KMS-11 (cell line): ENCODE measurements around the gene KCNQ4.

Experiments used
- H2AFZ ChIP-seq: fragments of 200-600 bp; sonication (generic); 2 replicates; pipeline ENCODE4 v1.6.1; 2016; ENCODE audit warnings: antibody characterized with exemption, mixed run types, low read depth
- H3K27ac ChIP-seq: fragments of 200-600 bp; sonication (generic); 2 replicates; pipeline ENCODE4 v1.6.1; 2016; ENCODE audit warnings: mild to moderate bottlenecking, mixed run types
- H3K27me3 ChIP-seq: fragments of 200-600 bp; sonication (generic); 2 replicates; pipeline ENCODE4 v1.6.1; 2017; ENCODE audit warnings: mild to moderate bottlenecking, low read depth, mixed run types, moderate library complexity; ENCODE audit not compliant: insufficient read depth
- H3K36me3 ChIP-seq: fragments of 200-600 bp; sonication (generic); 2 replicates; pipeline ENCODE4 v1.6.1; 2017; ENCODE audit warnings: mild to moderate bottlenecking, mixed run types; ENCODE audit not compliant: insufficient read depth
- H3K4me1 ChIP-seq: fragments of 200-600 bp; sonication (generic); 2 replicates; pipeline ENCODE4 v1.6.1; 2016; ENCODE audit warnings: mild to moderate bottlenecking, low read depth, mixed run types; ENCODE audit not compliant: poor library complexity, severe bottlenecking
- H3K4me2 ChIP-seq: fragments of 200-600 bp; sonication (generic); 2 replicates; pipeline ENCODE4 v1.7.0; 2016; ENCODE audit warnings: mild to moderate bottlenecking, mixed run types
- H3K4me3 ChIP-seq: fragments of 200-600 bp; sonication (generic); IDR thresholded peaks from 2 replicates; pipeline ENCODE4 v1.6.1; 2017; ENCODE audit warnings: low read depth, low read length, mixed read lengths; ENCODE audit not compliant: insufficient read depth
- H3K79me2 ChIP-seq: fragments of 200-600 bp; sonication (generic); 2 replicates; pipeline ENCODE4 v1.6.1; 2016; ENCODE audit warnings: low read depth, mixed run types; ENCODE audit not compliant: insufficient read depth
- H3K9ac ChIP-seq: fragments of 200-600 bp; sonication (generic); 2 replicates; pipeline ENCODE4 v1.6.1; 2016; ENCODE audit warnings: mild to moderate bottlenecking, mixed run types
- H4K20me1 ChIP-seq: fragments of 200-600 bp; sonication (generic); 2 replicates; pipeline ENCODE4 v1.6.1; 2016; ENCODE audit warnings: mild to moderate bottlenecking, mixed run types; ENCODE audit not compliant: insufficient read depth
- TF ChIP-seq, protein P1 (sequence below): fragments of 200-600 bp; sonication (generic); conservative IDR thresholded peaks from 2 replicates; pipeline ENCODE4 v1.6.1; 2017; ENCODE audit warnings: low read depth, mild to moderate bottlenecking, antibody characterized with exemption, low read length, moderate library complexity, mixed read lengths

The KCNQ4 gene

DNA sequence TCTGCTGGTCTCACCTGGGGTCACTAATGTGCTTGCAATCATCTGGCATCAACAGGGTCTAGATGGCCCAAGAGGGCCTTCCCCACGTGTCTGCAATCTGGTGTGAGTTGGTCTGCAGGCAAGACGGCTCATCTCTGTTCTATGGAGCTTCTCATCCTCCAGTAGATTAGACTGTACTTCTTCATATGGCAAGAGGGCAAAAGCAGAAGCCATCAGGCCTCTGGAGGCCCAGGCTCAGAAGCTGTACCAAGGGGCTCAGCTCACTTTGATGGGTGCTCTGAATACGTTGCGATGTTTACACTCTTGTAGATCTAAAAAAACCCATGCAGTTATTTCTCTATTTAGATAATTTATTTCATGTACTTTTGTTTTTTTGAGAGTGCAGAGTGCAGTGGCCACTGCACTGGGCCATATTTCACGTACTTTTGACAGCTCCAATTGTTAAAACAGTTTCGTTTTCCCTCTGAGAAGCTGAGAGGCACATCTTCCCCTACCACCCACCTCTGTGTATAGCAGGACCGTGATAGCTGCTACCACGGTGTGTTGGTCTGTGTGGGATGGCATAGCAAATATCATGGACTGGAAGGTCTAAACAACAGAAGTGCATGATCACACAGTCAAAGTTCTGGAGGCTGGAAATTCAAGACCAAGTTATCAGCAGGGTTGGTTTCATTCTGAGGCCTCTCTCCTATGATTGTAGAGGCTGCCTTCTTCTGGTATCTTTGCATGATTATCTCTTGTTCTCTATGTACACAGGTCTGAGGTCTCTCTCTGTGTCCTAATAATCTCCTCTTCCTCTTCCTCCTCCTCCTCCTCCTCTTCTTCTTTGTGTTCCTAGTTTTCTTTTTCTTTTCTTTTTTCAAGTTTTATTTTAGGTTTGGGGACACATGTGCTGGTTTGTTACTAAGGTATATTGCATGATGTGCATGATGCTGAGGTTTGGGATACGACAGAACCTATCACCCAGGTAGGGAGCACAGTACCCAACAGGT lies 61.6 kb downstream of the KCNQ4 start:
- Histone ChIP-seq H3K27me3 (no peaks in the 10 kb centered on the region), H3K79me2 (no peaks in the 10 kb centered on the region), H3K9ac (no peak overlapping the region; the same call in 1 of the 2 replicates), H3K4me1 (peaks cover 22% of the 10 kb centered on the region), H4K20me1 (no peaks in the 10 kb centered on the region), H3K4me2 (peak overlapping the region; percentile 41; the same call in 1 of the 2 replicates), H3K36me3 (no peaks in the 10 kb centered on the region), H2AFZ (no peak overlapping the region), H3K27ac (peak overlapping the region; percentile 41), H3K4me3 (no peak overlapping the region)
- TF ChIP-seq, protein P1, sequence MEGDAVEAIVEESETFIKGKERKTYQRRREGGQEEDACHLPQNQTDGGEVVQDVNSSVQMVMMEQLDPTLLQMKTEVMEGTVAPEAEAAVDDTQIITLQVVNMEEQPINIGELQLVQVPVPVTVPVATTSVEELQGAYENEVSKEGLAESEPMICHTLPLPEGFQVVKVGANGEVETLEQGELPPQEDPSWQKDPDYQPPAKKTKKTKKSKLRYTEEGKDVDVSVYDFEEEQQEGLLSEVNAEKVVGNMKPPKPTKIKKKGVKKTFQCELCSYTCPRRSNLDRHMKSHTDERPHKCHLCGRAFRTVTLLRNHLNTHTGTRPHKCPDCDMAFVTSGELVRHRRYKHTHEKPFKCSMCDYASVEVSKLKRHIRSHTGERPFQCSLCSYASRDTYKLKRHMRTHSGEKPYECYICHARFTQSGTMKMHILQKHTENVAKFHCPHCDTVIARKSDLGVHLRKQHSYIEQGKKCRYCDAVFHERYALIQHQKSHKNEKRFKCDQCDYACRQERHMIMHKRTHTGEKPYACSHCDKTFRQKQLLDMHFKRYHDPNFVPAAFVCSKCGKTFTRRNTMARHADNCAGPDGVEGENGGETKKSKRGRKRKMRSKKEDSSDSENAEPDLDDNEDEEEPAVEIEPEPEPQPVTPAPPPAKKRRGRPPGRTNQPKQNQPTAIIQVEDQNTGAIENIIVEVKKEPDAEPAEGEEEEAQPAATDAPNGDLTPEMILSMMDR: no peak

DNA sequence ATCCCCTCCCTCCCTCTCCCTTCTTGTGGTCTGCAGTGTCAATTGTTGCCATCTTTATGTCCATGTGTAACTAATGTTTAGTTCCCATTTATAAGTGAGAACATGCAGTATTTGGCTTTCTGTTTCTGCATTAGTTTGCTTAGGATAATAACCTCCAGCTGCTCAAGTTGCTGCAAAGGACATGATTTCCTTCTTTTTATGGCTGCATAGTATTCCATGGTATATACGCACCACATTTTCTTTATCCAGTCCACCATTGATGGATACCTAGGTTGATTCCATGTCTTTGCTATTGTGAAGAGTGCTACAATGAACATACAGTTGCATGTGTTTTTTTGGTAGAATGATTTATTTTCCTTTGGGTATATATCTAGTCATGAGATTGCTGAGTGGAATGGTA lies 62.3 kb downstream of the KCNQ4 start:
- Histone ChIP-seq H3K79me2 (no peaks in the 10 kb centered on the region), H3K4me2 (no peak overlapping the region), H3K4me1 (peaks cover 22% of the 10 kb centered on the region), H3K9ac (no peak overlapping the region), H3K27ac (no peak overlapping the region), H3K4me3 (no peak overlapping the region), H3K36me3 (no peaks in the 10 kb centered on the region), H3K27me3 (no peaks in the 10 kb centered on the region), H4K20me1 (no peaks in the 10 kb centered on the region), H2AFZ (no peak overlapping the region)
- TF ChIP-seq, protein P1: no peak

DNA sequence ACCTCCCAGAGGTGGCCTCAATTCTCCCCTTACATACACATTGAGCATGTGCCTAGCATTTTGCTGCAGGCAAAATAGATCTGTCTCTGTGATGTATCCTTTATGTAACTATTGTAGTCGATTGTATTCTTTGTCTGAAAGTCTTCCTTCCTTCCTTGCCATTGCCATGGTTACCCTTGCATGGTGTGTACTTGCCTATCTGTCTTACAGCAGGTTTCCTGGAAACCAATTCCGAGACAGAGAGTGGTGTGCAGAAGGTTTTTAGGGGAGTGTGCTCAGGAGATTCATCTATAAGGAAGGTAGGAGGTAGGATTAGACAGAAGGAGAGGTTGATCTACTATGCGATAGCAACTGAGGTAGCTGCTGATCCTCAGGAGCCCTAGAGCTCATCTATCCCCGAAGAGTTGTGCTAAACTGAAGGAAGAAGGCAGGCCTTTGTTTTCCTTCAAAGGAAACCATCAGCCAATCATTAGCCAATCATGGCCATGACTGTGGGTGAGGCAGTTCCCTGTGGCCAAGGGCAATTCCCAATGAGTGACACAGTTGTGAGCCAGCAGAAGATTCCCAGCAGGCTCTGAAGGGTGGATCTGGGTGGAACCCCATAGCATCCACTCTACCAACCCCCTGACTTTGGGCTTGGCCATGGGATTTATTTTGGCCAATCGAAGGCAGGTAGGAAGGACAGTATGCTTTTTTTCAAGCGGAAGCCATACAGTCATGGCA lies 63.6 kb downstream of the KCNQ4 start:
- Histone ChIP-seq H3K27me3 (no peaks in the 10 kb centered on the region), H3K4me2 (no peak overlapping the region), H3K9ac (no peak overlapping the region), H2AFZ (no peak overlapping the region), H3K79me2 (no peaks in the 10 kb centered on the region), H4K20me1 (no peaks in the 10 kb centered on the region), H3K4me1 (peaks cover 22% of the 10 kb centered on the region), H3K4me3 (no peak overlapping the region), H3K36me3 (no peaks in the 10 kb centered on the region), H3K27ac (no peak overlapping the region)
- TF ChIP-seq, protein P1: no peak

DNA sequence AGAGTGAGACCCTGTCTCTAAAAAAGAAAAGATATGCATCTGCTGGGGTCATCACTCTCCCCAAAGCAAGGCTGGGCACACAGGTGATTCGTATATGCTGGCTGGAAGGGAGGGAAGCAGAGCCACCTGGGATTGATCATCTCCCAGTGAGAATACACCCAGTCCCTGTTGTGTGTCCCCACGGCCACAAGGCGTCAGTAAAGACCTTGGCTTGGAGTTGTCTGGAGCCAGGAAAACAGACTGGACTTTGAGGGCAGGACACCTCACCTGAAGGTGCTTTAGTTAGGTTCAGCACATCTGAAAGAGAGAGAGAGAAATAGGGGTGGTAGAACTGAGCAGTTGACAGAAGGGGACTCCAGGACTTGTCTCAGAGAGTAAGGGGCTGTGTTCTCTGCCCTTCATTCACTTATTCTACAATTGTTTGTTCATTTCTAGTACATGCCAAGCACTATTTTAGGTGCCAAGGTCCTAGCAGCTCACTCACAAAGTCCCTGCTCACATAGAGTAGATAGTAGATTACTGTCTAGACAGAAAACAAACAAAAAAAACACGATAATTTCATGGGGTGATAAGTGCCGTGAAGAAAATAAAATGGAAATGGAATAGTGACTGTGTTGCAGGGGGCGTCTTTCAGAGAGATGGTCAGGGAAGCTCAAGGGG lies 65.1 kb downstream of the KCNQ4 start:
- no peak overlapping the region for H3K27ac ChIP-seq
- H3K4me2 ChIP-seq: no peak overlapping the region
- TF ChIP-seq, protein P1: peak; percentile 75
- H3K36me3 ChIP-seq: no peaks in the 10 kb centered on the region
- H3K79me2 ChIP-seq: no peaks in the 10 kb centered on the region
- no peaks in the 10 kb centered on the region for H4K20me1 ChIP-seq
- H3K27me3 ChIP-seq: no peaks in the 10 kb centered on the region
- no peak overlapping the region for H3K4me3 ChIP-seq
- H3K4me1 ChIP-seq: peaks cover 22% of the 10 kb centered on the region
- H2AFZ ChIP-seq: no peak overlapping the region
- H3K9ac ChIP-seq: no peak overlapping the region
